ES-I3 (cell line): ENCODE results near the gene KRT28.

Experiments
- H3K36me3 ChIP-seq: 2 replicates; pipeline ENCODE4 v1.6.1; 2013; ENCODE audit warnings: mild to moderate bottlenecking, low read length, control low read depth, moderate library complexity; ENCODE audit not compliant: insufficient read depth
- H3K4me1 ChIP-seq: 2 replicates; pipeline ENCODE4 v1.6.1; 2013; ENCODE audit warnings: mild to moderate bottlenecking, control low read depth, low read length; ENCODE audit not compliant: insufficient read depth
- H3K9ac ChIP-seq: 2 replicates; pipeline ENCODE4 v1.6.1; 2013; ENCODE audit warnings: low read depth, mild to moderate bottlenecking, low read length, moderate library complexity
- H3K9me3 ChIP-seq: 2 replicates; pipeline ENCODE4 v1.6.1; 2013; ENCODE audit warnings: mild to moderate bottlenecking, low read length, moderate library complexity; ENCODE audit not compliant: control insufficient read depth, insufficient read depth

Gene KRT28

GRCh38 chr17:40799859-40800258 lies at the start of gene KRT28:
Gene KRT28, minus strand, starts transcription at chr17:40799959. Its CDS starts 66 bp downstream, at chr17:40799893.
- Histone ChIP-seq H3K9me3 (no peaks in the 10 kb centered on the region), H3K9ac (no peak within 1 kb of the TSS), H3K4me1 (no peaks in the 10 kb centered on the region), H3K36me3 (no peaks in the 10 kb centered on the region)

- Histone ChIP-seq H3K9ac (no peak overlapping the region), H3K4me1 (peaks cover 11% of the 10 kb centered on the region)
Measured at GRCh38 chr17:40848583-40849235, 49.0 kb upstream of the KRT28 start.

GRCh38 chr17:40846515-40847144 lies 46.9 kb upstream of the KRT28 start:
- Histone ChIP-seq H3K9ac (no peak overlapping the region), H3K4me1 (no peaks in the 10 kb centered on the region; the same call in 1 of the 2 replicates), H3K9me3 (no peaks in the 10 kb centered on the region; the same call in 1 of the 2 replicates), H3K36me3 (no peaks in the 10 kb centered on the region)

More at GRCh38 chr17:40848583-40849235, 49.0 kb upstream of the KRT28 start:
- Histone ChIP-seq H3K36me3 (no peaks in the 10 kb centered on the region), H3K9me3 (no peaks in the 10 kb centered on the region)

- no peaks in the 10 kb centered on the region; the same call in 1 of the 2 replicates for H3K9me3 ChIP-seq
- no peak overlapping the region for H3K9ac ChIP-seq
- H3K4me1 ChIP-seq = no peaks in the 10 kb centered on the region
- H3K36me3 ChIP-seq = no peaks in the 10 kb centered on the region
Measured at GRCh38 chr17:40844671-40845107, 44.9 kb upstream of the KRT28 start.

GRCh38 chr17:40843242-40843641 lies 43.5 kb upstream of the KRT28 start:
- Histone ChIP-seq H3K9ac (no peak overlapping the region), H3K4me1 (no peaks in the 10 kb centered on the region), H3K9me3 (no peaks in the 10 kb centered on the region; the same call in 1 of the 2 replicates), H3K36me3 (no peaks in the 10 kb centered on the region)

- H3K9ac ChIP-seq = no peak overlapping the region
- no peaks in the 10 kb centered on the region for H3K36me3 ChIP-seq
- H3K4me1 ChIP-seq = no peaks in the 10 kb centered on the region
- H3K9me3 ChIP-seq = no peaks in the 10 kb centered on the region; the same call in 1 of the 2 replicates
Measured at GRCh38 chr17:40841246-40841645, 41.5 kb upstream of the KRT28 start.

- no peaks in the 10 kb centered on the region for H3K4me1 ChIP-seq
- no peak overlapping the region for H3K9ac ChIP-seq
- no peaks in the 10 kb centered on the region for H3K36me3 ChIP-seq
- no peaks in the 10 kb centered on the region; the same call in 1 of the 2 replicates for H3K9me3 ChIP-seq
Measured at GRCh38 chr17:40839194-40839593, 39.4 kb upstream of the KRT28 start.

GRCh38 chr17:40836020-40836419 lies 36.3 kb upstream of the KRT28 start:
- Histone ChIP-seq H3K9ac (no peak overlapping the region), H3K36me3 (no peaks in the 10 kb centered on the region), H3K9me3 (no peaks in the 10 kb centered on the region), H3K4me1 (no peaks in the 10 kb centered on the region)

- Histone ChIP-seq H3K4me1 (no peaks in the 10 kb centered on the region), H3K9me3 (no peaks in the 10 kb centered on the region), H3K9ac (no peak overlapping the region), H3K36me3 (no peaks in the 10 kb centered on the region)
Measured at GRCh38 chr17:40833882-40834281, 34.1 kb upstream of the KRT28 start.

- no peaks in the 10 kb centered on the region for H3K36me3 ChIP-seq
- H3K9ac ChIP-seq = no peak overlapping the region
- H3K9me3 ChIP-seq = no peaks in the 10 kb centered on the region
- no peaks in the 10 kb centered on the region for H3K4me1 ChIP-seq
Measured at GRCh38 chr17:40832840-40833239, 33.1 kb upstream of the KRT28 start.

GRCh38 chr17:40830085-40830776 lies 30.5 kb upstream of the KRT28 start:
- H3K4me1 ChIP-seq = no peaks in the 10 kb centered on the region
- no peaks in the 10 kb centered on the region for H3K36me3 ChIP-seq
- no peak overlapping the region for H3K9ac ChIP-seq

GRCh38 chr17:40828454-40829044 lies 28.8 kb upstream of the KRT28 start:
- H3K36me3 ChIP-seq = no peaks in the 10 kb centered on the region
- no peak overlapping the region for H3K9ac ChIP-seq
- H3K9me3 ChIP-seq = no peaks in the 10 kb centered on the region
- H3K4me1 ChIP-seq = no peaks in the 10 kb centered on the region

More at GRCh38 chr17:40830085-40830776, 30.5 kb upstream of the KRT28 start:
- H3K9me3 ChIP-seq = no peaks in the 10 kb centered on the region

GRCh38 chr17:40827746-40828453 lies 28.1 kb upstream of the KRT28 start:
- Histone ChIP-seq H3K36me3 (no peaks in the 10 kb centered on the region), H3K4me1 (no peaks in the 10 kb centered on the region), H3K9me3 (no peaks in the 10 kb centered on the region), H3K9ac (no peak overlapping the region)

- no peaks in the 10 kb centered on the region for H3K36me3 ChIP-seq
- H3K9ac ChIP-seq = no peak overlapping the region
- no peaks in the 10 kb centered on the region for H3K4me1 ChIP-seq
- H3K9me3 ChIP-seq = no peaks in the 10 kb centered on the region
Measured at GRCh38 chr17:40825599-40825998, 25.8 kb upstream of the KRT28 start.
